SK-N-SH (cell line): Measurements from ENCODE around the gene FRS3. TPM values are rescaled to one million over a fixed set of nuclear protein-coding genes. Genes with fewer than 3 reads are reported as not detected.

ENCODE experiments used
- CTCF ChIA-PET: fragments of 300-600, 350-600 bp; formaldehyde crosslinking; extraction: SDS; loops from one replicate; lab custom pipeline; 2021; lab: Yijun Ruan, JAX
- POLR2A ChIA-PET: fragments of 350-600 bp; sonication (Branson Sonifier 250); formaldehyde crosslinking; extraction: SDS; loops from one replicate; lab custom pipeline; 2020; ENCODE audit warnings: antibody characterized with exemption, inconsistent platforms; lab: Yijun Ruan, JAX
- DNase-seq: peaks from one replicate; pipeline ENCODE4 v3.0.0; 2012
- H2AFZ ChIP-seq: fragments of 200-600 bp; sonication (generic); 2 replicates; pipeline ENCODE4 v1.8.1; 2016; ENCODE audit warnings: antibody characterized with exemption, mild to moderate bottlenecking, low read depth
- H3F3A ChIP-seq: fragments of 200-600 bp; sonication (generic); replicated peaks from 2 replicates; pipeline ENCODE3; 2016; ENCODE audit warnings: antibody characterized with exemption, mild to moderate bottlenecking; ENCODE audit not compliant: insufficient read depth
- H3K27ac ChIP-seq, 2 experiments: fragments of 200-500 bp in 1 of 2; fragments of 200-600 bp in 1 of 2; sonication (Bioruptor generic) in 1 of 2; sonication (generic), shearing (Covaris generic) in 1 of 2; 2 replicates each; pipeline versions ENCODE4 v1.5.1 to v1.6.1; 2014 to 2016; ENCODE audit warnings: low read depth in 2 of 2, inconsistent platforms in 1 of 2, low read length in 1 of 2, mild to moderate bottlenecking in 1 of 2, mixed read lengths in 1 of 2
- H3K27me3 ChIP-seq: fragments of 200-600 bp; sonication (generic), shearing (Covaris generic); 2 replicates; pipeline ENCODE4 v1.6.1; 2016; ENCODE audit warnings: mixed run types; ENCODE audit not compliant: insufficient read depth
- H3K36me3 ChIP-seq, 2 experiments: fragments of 200-500 bp in 1 of 2; fragments of 200-600 bp in 1 of 2; sonication (Bioruptor generic) in 1 of 2; sonication (generic) in 1 of 2; replicated peaks in 1 of 2; 2 replicates each; pipeline versions ENCODE3 to v1.5.1; 2014 to 2016; ENCODE audit warnings: low read length in 1 of 2, mild to moderate bottlenecking in 1 of 2; ENCODE audit not compliant: insufficient read depth in 2 of 2, control insufficient read depth in 1 of 2
- H3K4me1 ChIP-seq, 2 experiments: fragments of 200-500 bp in 1 of 2; fragments of 200-600 bp in 1 of 2; sonication (Bioruptor generic) in 1 of 2; sonication (generic), shearing (Covaris generic) in 1 of 2; 2 replicates each; pipeline versions ENCODE4 v1.5.1 to v1.6.1; 2014 to 2016; ENCODE audit warnings: low read depth in 1 of 2, low read length in 1 of 2, mixed run types in 1 of 2; ENCODE audit not compliant: insufficient read depth in 2 of 2, control insufficient read depth in 1 of 2
- H3K4me2 ChIP-seq: fragments of 200-600 bp; sonication (generic), shearing (Covaris generic); 2 replicates; pipeline ENCODE4 v1.6.1; 2017; ENCODE audit warnings: mixed run types
- H3K4me3 ChIP-seq, 2 experiments: fragments of 200-500 bp in 1 of 2; fragments of 200-600 bp in 1 of 2; sonication (Bioruptor generic) in 1 of 2; sonication (generic), shearing (Covaris generic) in 1 of 2; 2 replicates each; pipeline versions ENCODE4 v1.5.1 to v1.8.1; 2014 to 2016; ENCODE audit warnings: low read depth in 2 of 2, inconsistent platforms in 1 of 2, low read length in 1 of 2, mild to moderate bottlenecking in 1 of 2, mixed read lengths in 1 of 2, moderate library complexity in 1 of 2
- H3K79me2 ChIP-seq: fragments of 200-600 bp; sonication (generic); 2 replicates; pipeline ENCODE4 v1.8.1; 2017; ENCODE audit warnings: mild to moderate bottlenecking; ENCODE audit not compliant: insufficient read depth
- H3K9ac ChIP-seq: fragments of 200-600 bp; sonication (generic); 2 replicates; pipeline ENCODE4 v1.6.1; 2017; ENCODE audit warnings: mixed run types
- H3K9me2 ChIP-seq: fragments of 200-600 bp; sonication (generic); 2 replicates; pipeline ENCODE4 v1.6.1; 2017; ENCODE audit warnings: mixed run types
- H3K9me3 ChIP-seq: fragments of 200-600 bp; sonication (generic); 2 replicates; pipeline ENCODE4 v1.6.1; 2017; ENCODE audit warnings: mixed run types, mild to moderate bottlenecking, moderate library complexity
- H4K20me1 ChIP-seq: fragments of 200-600 bp; sonication (generic); 2 replicates; pipeline ENCODE4 v1.6.1; 2017; ENCODE audit warnings: mild to moderate bottlenecking, mixed run types; ENCODE audit not compliant: insufficient read depth
- EP300 ChIP-seq, 2 experiments: IDR thresholded peaks; 2 replicates each; pipeline versions ENCODE4 v1.4.0 to v1.6.1; 2012; ENCODE audit warnings: borderline replicate concordance in 1 of 2, low read depth in 1 of 2, low read length in 1 of 2
- GATA2 ChIP-seq: sonication (generic); formaldehyde crosslinking; IDR thresholded peaks from 2 replicates; pipeline ENCODE4 v1.5.0; 2020; ENCODE audit warnings: mild to moderate bottlenecking, missing genetic modification reagents
- MEF2A ChIP-seq: IDR thresholded peaks from 2 replicates; pipeline ENCODE4 v1.4.0; 2012; ENCODE audit warnings: low read depth, borderline replicate concordance
- MXI1 ChIP-seq: IDR thresholded peaks from 2 replicates; pipeline ENCODE4 v1.6.1; 2012; ENCODE audit warnings: mild to moderate bottlenecking, low read depth, low read length, improper control_type of control experiment
- RCOR1 ChIP-seq: fragments of 150-350 bp; IDR thresholded peaks from 2 replicates; pipeline ENCODE4 v1.6.1; 2017; ENCODE audit warnings: antibody characterized with exemption, low read length
- SIN3A ChIP-seq: IDR thresholded peaks from 2 replicates; pipeline ENCODE4 v1.6.1; 2012; ENCODE audit warnings: low read depth, mild to moderate bottlenecking, low read length, moderate library complexity, borderline replicate concordance
- TAF1 ChIP-seq: IDR thresholded peaks from 2 replicates; pipeline ENCODE4 v1.6.1; 2012; ENCODE audit warnings: low read depth, mild to moderate bottlenecking, low read length, moderate library complexity, borderline replicate concordance
- TEAD4 ChIP-seq: IDR thresholded peaks from 2 replicates; pipeline ENCODE4 v1.4.0; 2012; ENCODE audit warnings: mild to moderate bottlenecking, borderline replicate concordance; ENCODE audit not compliant: insufficient read depth
- YY1 ChIP-seq: IDR thresholded peaks from 2 replicates; pipeline ENCODE4 v1.4.0; 2012; ENCODE audit warnings: low read depth, mild to moderate bottlenecking
- WGBS: methylation state at CpG from one replicate; pipeline ENCODE4 v1.1.6; 2017; ENCODE audit warnings: low lambda C conversion rate; 5-methylcytosine and 5-hydroxymethylcytosine counted together
- polyA plus RNA-seq, 3 experiments: library from polyadenylated mRNA; depleted of rRNA; stranded (reverse); fragments of >200 nt; gene quantifications; 2 replicates each; pipeline ENCODE4 v1.2.3, GENCODE V29; 2012
- TF ChIP-seq, protein P1 (sequence below): IDR thresholded peaks from 2 replicates; pipeline ENCODE4 v1.6.1; 2012; ENCODE audit warnings: mild to moderate bottlenecking, low read depth, low read length, moderate library complexity
- TF ChIP-seq, protein P2 (sequence below): IDR thresholded peaks from 2 replicates; pipeline ENCODE4 v1.4.0; 2012; ENCODE audit warnings: low read depth
- TF ChIP-seq, protein P3 (sequence below): IDR thresholded peaks from 2 replicates; pipeline ENCODE4 v1.4.0; 2012; ENCODE audit warnings: low read depth, borderline replicate concordance

The FRS3 gene
- polyA plus RNA-seq, 1 of the 3 experiments (the other 2 are of a cell fraction), result 8.6 TPM

DNA sequence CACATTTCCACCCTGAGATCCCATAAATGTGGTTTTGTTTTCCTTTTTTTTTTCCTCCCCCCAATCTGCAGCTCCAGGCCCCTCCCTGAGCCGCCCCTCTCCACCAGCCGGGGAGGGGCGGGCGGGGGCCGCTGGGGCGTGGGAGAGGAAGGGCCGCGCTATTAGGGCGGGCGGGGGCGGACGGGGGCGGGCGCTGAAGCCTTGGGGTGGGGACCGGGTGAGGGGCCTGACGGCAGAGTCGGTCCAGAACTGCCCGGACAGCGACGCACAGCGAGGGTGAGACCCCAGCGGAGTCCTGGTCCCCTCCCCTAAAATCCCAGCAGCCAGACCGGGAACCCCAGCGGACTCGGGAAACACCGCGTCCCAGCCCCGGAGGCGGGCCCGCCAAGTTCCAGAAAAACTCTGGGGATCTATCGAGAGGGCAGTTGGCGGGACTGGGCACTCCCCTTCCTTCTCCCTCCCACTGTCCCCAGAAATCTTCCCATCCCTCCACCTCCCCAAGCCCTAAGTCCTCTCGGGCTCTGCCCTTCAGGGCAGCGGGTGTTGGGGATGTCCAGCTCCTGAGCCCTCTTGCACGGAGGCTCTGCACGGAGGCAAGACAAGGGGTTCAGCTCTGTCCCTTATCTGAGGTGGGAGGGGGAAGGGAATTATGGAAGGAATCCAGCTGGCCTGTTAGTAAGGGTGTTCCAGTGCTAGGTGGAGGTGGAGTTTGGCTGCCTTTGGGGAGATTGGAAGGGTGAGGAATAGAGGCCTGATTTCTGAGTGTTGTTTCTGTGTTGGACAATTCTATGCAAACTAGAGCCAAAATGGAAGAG, 1.1 kb upstream of the FRS3 start, which contains the start of gene PRICKLE4:
PRICKLE4 (plus strand) TSS at position 232 of the 815 bp plus-strand sequence. CDS start 2,692 bp downstream, outside the sequence.
- ChIA-PET CTCF (interaction anchor here (0.7 to 8.9 kb wide), 6 partner anchors 12 to 412 kb away, joined by 3 to 118 read pairs (median 4); partner anchors contain the start of gene TFEB), POLR2A (interaction anchor here (1.6 kb wide), 1 partner anchor 47 kb away, joined by 8 read pairs; no protein-coding TSS in a partner anchor)
- peaks cover 8 to 15% of the 10 kb centered on the region in 2 experiments for H3K36me3 ChIP-seq
- peak within 1 kb of the TSS; percentile 69 for H3K9ac ChIP-seq
- peaks cover 13% of the 10 kb centered on the region for H3K79me2 ChIP-seq
- TF ChIP-seq, protein P1, sequence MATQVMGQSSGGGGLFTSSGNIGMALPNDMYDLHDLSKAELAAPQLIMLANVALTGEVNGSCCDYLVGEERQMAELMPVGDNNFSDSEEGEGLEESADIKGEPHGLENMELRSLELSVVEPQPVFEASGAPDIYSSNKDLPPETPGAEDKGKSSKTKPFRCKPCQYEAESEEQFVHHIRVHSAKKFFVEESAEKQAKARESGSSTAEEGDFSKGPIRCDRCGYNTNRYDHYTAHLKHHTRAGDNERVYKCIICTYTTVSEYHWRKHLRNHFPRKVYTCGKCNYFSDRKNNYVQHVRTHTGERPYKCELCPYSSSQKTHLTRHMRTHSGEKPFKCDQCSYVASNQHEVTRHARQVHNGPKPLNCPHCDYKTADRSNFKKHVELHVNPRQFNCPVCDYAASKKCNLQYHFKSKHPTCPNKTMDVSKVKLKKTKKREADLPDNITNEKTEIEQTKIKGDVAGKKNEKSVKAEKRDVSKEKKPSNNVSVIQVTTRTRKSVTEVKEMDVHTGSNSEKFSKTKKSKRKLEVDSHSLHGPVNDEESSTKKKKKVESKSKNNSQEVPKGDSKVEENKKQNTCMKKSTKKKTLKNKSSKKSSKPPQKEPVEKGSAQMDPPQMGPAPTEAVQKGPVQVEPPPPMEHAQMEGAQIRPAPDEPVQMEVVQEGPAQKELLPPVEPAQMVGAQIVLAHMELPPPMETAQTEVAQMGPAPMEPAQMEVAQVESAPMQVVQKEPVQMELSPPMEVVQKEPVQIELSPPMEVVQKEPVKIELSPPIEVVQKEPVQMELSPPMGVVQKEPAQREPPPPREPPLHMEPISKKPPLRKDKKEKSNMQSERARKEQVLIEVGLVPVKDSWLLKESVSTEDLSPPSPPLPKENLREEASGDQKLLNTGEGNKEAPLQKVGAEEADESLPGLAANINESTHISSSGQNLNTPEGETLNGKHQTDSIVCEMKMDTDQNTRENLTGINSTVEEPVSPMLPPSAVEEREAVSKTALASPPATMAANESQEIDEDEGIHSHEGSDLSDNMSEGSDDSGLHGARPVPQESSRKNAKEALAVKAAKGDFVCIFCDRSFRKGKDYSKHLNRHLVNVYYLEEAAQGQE, result no peak
- TF ChIP-seq MEF2A (no peak), EP300 (IDR thresholded peaks at IDR 0.05; ENCODE audit: borderline replicate concordance in 1 of 2, low read depth in 1 of 2, low read length in 1 of 2) (no peak)
- TF ChIP-seq, protein P2, sequence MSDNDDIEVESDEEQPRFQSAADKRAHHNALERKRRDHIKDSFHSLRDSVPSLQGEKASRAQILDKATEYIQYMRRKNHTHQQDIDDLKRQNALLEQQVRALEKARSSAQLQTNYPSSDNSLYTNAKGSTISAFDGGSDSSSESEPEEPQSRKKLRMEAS, result 0 out of 2 replicates have a peak, but pooled peaks have one; percentile 35
- TF ChIP-seq, protein P3, sequence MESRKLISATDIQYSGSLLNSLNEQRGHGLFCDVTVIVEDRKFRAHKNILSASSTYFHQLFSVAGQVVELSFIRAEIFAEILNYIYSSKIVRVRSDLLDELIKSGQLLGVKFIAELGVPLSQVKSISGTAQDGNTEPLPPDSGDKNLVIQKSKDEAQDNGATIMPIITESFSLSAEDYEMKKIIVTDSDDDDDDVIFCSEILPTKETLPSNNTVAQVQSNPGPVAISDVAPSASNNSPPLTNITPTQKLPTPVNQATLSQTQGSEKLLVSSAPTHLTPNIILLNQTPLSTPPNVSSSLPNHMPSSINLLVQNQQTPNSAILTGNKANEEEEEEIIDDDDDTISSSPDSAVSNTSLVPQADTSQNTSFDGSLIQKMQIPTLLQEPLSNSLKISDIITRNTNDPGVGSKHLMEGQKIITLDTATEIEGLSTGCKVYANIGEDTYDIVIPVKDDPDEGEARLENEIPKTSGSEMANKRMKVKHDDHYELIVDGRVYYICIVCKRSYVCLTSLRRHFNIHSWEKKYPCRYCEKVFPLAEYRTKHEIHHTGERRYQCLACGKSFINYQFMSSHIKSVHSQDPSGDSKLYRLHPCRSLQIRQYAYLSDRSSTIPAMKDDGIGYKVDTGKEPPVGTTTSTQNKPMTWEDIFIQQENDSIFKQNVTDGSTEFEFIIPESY, result no peak
- no peaks in the 10 kb centered on the region for H4K20me1 ChIP-seq
- peak within 1 kb of the TSS; percentile 52 to 77 for H3K4me3 ChIP-seq
- DNase-seq, result peak; percentile 71
- peak within 1 kb of the TSS; percentile 82 for H2AFZ ChIP-seq
- H3K4me1 ChIP-seq, result peaks cover 14 to 19% of the 10 kb centered on the region in 2 experiments; a peak in 2 of 4 replicates
- 3% methylated on average over 15 of the region's 36 CpGs for WGBS
- no peaks in the 10 kb centered on the region for H3F3A ChIP-seq
- peak within 1 kb of the TSS; percentile 99 for H3K4me2 ChIP-seq
- peak within 1 kb of the TSS; percentile 40 to 87 for H3K27ac ChIP-seq
- no peaks in the 10 kb centered on the region for H3K9me3 ChIP-seq
- H3K27me3 ChIP-seq, result no peaks in the 10 kb centered on the region
- H3K9me2 ChIP-seq, result no peaks in the 10 kb centered on the region

DNA sequence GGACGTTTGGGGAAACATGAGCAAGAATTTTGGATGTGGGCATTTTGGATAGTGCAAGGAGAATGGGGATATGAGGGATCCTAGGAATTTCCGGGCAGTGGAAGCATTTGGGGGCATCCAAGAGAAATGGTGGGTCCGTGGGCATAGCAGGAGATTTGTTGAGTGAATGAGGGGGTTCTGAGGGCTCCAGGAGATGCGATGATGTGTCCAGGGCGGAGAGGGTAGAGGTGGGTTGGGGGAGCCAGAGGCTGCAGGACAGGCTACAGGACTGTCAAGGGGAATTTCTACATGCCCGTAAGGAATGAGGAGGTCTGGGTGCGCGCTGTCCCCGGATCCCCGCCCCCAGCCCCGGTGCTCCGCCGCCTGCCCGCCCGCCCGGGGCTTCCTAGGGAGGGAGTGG, 364 bp downstream of the FRS3 start:
- no peak for DNase-seq
- Histone ChIP-seq H3K27me3 (no peaks in the 10 kb centered on the region), H3K79me2 (peaks cover 13% of the 10 kb centered on the region), H3K9ac (peak overlapping the region; percentile 72), H3F3A (no peaks in the 10 kb centered on the region), H3K4me3 (peak overlapping the region; percentile 52 to 82), H3K9me2 (no peaks in the 10 kb centered on the region), H3K27ac (peak overlapping the region in 1 of 2 experiments; percentile 0; a peak in 1 of 4 replicates), H3K4me1 (peaks cover 14% of the 10 kb centered on the region in 2 experiments; a peak in 2 of 4 replicates), H3K4me2 (peak overlapping the region; percentile 86), H4K20me1 (no peaks in the 10 kb centered on the region), H3K9me3 (no peaks in the 10 kb centered on the region), H2AFZ (no peak overlapping the region; the same call in 1 of the 2 replicates), H3K36me3 (peaks cover 18 to 21% of the 10 kb centered on the region in 2 experiments)
- WGBS, result 11% methylated on average over 6 of the region's 16 CpGs
- TF ChIP-seq TEAD4, result no peak
- TF ChIP-seq SIN3A, result no peak
- TF ChIP-seq GATA2 (CRISPR knock-in tag), result no peak
- TF ChIP-seq YY1, result no peak
- TF ChIP-seq MXI1, result no peak
- no peak for TF ChIP-seq TAF1
- TF ChIP-seq RCOR1, result no peak
- CTCF ChIA-PET, result interaction anchor here (0.8 kb wide), 1 partner anchor 46 kb away, joined by 4 read pairs; no protein-coding TSS in a partner anchor
- POLR2A ChIA-PET, result interaction anchor here (1.0 kb wide), 1 partner anchor 269 kb away, joined by 3 read pairs; no protein-coding TSS in a partner anchor
